HepG2 (cell line): Measurements from ENCODE around the gene COG1. TPM values are rescaled to one million over a fixed set of nuclear protein-coding genes. Genes with fewer than 3 reads are reported as not detected.

Experiments
- ATAC-seq: fragments of 200-7000 bp; cut with Tn5 transposase; 3 replicates; pipeline ENCODE4 v1.9.1; 2020; ENCODE audit warnings: mild to moderate bottlenecking, moderate library complexity
- BruUV-seq: library from RNA; stranded (reverse); fragments of 400-500 nt; replicated peaks from 2 replicates; lab custom pipeline; 2021; lab: Mats Ljungman, UMichigan
- CTCF ChIA-PET: fragments of 300-600 bp; formaldehyde crosslinking; extraction: SDS; loops from one replicate; lab custom pipeline; 2021; ENCODE audit warnings: low total read pairs, inconsistent platforms, low intra/inter-chr PET ratio; lab: Yijun Ruan, JAX
- POLR2A ChIA-PET: fragments of 350-600 bp; sonication (Branson Sonifier 250); formaldehyde crosslinking; loops from one replicate; lab custom pipeline; 2020; ENCODE audit warnings: antibody characterized with exemption, inconsistent platforms; lab: Yijun Ruan, JAX
- DNase-seq: peaks from one replicate; pipeline ENCODE4 v3.0.0-alpha.2; 2015; ENCODE audit warnings: low spot score
- FAIRE-seq: peaks from 3 replicates; lab custom pipeline; 2011; peaks lifted over from hg19 to GRCh38; lab: Jason Lieb, UNC
- H2AFZ ChIP-seq: one replicate; pipeline ENCODE4 v1.6.1; 2011; ENCODE audit warnings: low read length, inconsistent platforms
- H3K27ac ChIP-seq: fragments of 300-600 bp; 3 replicates; pipeline ENCODE4 v1.8.0; 2011; ENCODE audit warnings: mixed run types, mild to moderate bottlenecking, mixed read lengths, low read length, inconsistent platforms; ENCODE audit not compliant: insufficient read depth; ENCODE audit errors: extremely low read length
- H3K27me3 ChIP-seq, 2 experiments: fragments of 200-600 bp in 1 of 2; 2 replicates in 1 of 2; 3 replicates in 1 of 2; pipeline versions ENCODE4 v1.6.0 to v1.8.0; 2011; ENCODE audit warnings: low read length in 2 of 2, mild to moderate bottlenecking in 2 of 2, moderate library complexity in 2 of 2, inconsistent platforms in 1 of 2; ENCODE audit not compliant: insufficient read depth in 2 of 2, control insufficient read depth in 1 of 2
- H3K36me3 ChIP-seq, 2 experiments: fragments of 200-600 bp in 1 of 2; replicated peaks in 1 of 2; 2 replicates in 1 of 2; 3 replicates in 1 of 2; pipeline versions ENCODE4 v1.5.1 to v1.8.0; 2011; ENCODE audit warnings: low read length in 2 of 2, inconsistent platforms in 1 of 2; ENCODE audit not compliant: insufficient read depth in 2 of 2, control insufficient read depth in 1 of 2
- H3K4me1 ChIP-seq: 2 replicates; pipeline ENCODE4 v1.5.1; 2012; ENCODE audit warnings: low read length, inconsistent platforms; ENCODE audit not compliant: insufficient read depth
- H3K4me2 ChIP-seq: 2 replicates; pipeline ENCODE4 v1.6.0; 2011; ENCODE audit warnings: low read depth, low read length, inconsistent platforms
- H3K4me3 ChIP-seq, 3 experiments: fragments of 200-600 bp in 1 of 3; sonication (generic), shearing (Covaris generic) in 1 of 3; replicated peaks in 1 of 3; 2 replicates each; pipeline ENCODE4 v1.5.1; 2011 to 2016; ENCODE audit warnings: low read length in 3 of 3, inconsistent platforms in 2 of 3, low read depth in 2 of 3, mild to moderate bottlenecking in 2 of 3, control low read depth in 1 of 3, mixed read lengths in 1 of 3; ENCODE audit not compliant: insufficient read depth in 1 of 3
- H3K79me2 ChIP-seq: one replicate; pipeline ENCODE4 v1.6.1; 2011; ENCODE audit warnings: low read length, inconsistent platforms; ENCODE audit not compliant: insufficient read depth
- H3K9ac ChIP-seq: 2 replicates; pipeline ENCODE4 v1.6.0; 2011; ENCODE audit warnings: mild to moderate bottlenecking, low read depth, low read length, inconsistent platforms; ENCODE audit not compliant: insufficient read depth
- H3K9me3 ChIP-seq: 2 replicates; pipeline ENCODE4 v1.5.1; 2012; ENCODE audit warnings: mild to moderate bottlenecking, low read length
- H4K20me1 ChIP-seq: 2 replicates; pipeline ENCODE4 v1.6.0; 2011; ENCODE audit warnings: inconsistent platforms, mild to moderate bottlenecking, low read length, moderate library complexity; ENCODE audit not compliant: insufficient read depth
- MYNN ChIP-seq: sonication (generic); formaldehyde crosslinking; IDR thresholded peaks from 2 replicates; pipeline ENCODE4 v1.4.0; 2020; ENCODE audit warnings: mild to moderate bottlenecking, low read depth, missing genetic modification reagents
- RNF2 ChIP-seq: fragments of 450-650 bp; conservative IDR thresholded peaks from 2 replicates; pipeline ENCODE4 v1.6.1; 2016; ENCODE audit warnings: low read depth
- TEF ChIP-seq: sonication (generic); formaldehyde crosslinking; IDR thresholded peaks from 2 replicates; pipeline ENCODE4 v1.5.0; 2020; ENCODE audit warnings: missing genetic modification reagents
- THRA ChIP-seq: sonication (generic); formaldehyde crosslinking; IDR thresholded peaks from 2 replicates; pipeline ENCODE4 v1.4.0; 2020; ENCODE audit warnings: missing genetic modification reagents, borderline replicate concordance
- ZNF589 ChIP-seq: sonication (generic); formaldehyde crosslinking; conservative IDR thresholded peaks from 2 replicates; pipeline ENCODE4 v1.8.0; 2022; ENCODE audit warnings: mild to moderate bottlenecking, moderate library complexity, missing genetic modification reagents
- WGBS: methylation state at CpG from one replicate; pipeline ENCODE4 v1.1.6; 2017; ENCODE audit warnings: low lambda C conversion rate; 5-methylcytosine and 5-hydroxymethylcytosine counted together
- in situ Hi-C: cut with HindIII; loops from 2 replicates; pipeline ENCODE4 v1.10.0; 2017; ENCODE audit warnings: low pct_unique_long_range_greater_than_20kb; ENCODE audit not compliant: extremely low pct_ligation_motif_present
- intact Hi-C: fragments of 100-400 bp; cut with micrococcal nuclease; formaldehyde crosslinking; loops from one replicate; pipeline ENCODE4 v1.10.0; 2022; ENCODE audit not compliant: unreplicated experiment
- polyA plus RNA-seq, 8 experiments: library from polyadenylated mRNA; depleted of rRNA in 3 of 8; stranded (reverse) in 7 of 8; unstranded in 1 of 8; fragments of >200 nt; fragmentation: Illumina TruSeq in 4 of 8; extraction: Trizol in 4 of 8; gene quantifications; 2 replicates each; pipeline versions ENCODE4 v1.2.1 to v1.2.3, GENCODE V29; 2011 to 2016; ENCODE audit warnings: low read depth in 4 of 8, missing spikeins in 1 of 8, mixed read lengths in 1 of 8; ENCODE audit not compliant: insufficient read depth in 1 of 8
- total RNA-seq, 5 experiments: library from RNA; depleted of rRNA; stranded (reverse); fragments of >200 nt; fragmentation: Illumina TruSeq; extraction: Trizol; gene quantifications; 2 replicates each; pipeline ENCODE4 v1.2.3, GENCODE V29; 2016; ENCODE audit warnings: low read depth in 1 of 5

COG1 gene
- total and polyA plus RNA-seq, 2 of the 13 experiments (the other 11 are each of a cell fraction or from before 2014, with no cell fraction given), result 36.6 to 39.7 TPM

DNA sequence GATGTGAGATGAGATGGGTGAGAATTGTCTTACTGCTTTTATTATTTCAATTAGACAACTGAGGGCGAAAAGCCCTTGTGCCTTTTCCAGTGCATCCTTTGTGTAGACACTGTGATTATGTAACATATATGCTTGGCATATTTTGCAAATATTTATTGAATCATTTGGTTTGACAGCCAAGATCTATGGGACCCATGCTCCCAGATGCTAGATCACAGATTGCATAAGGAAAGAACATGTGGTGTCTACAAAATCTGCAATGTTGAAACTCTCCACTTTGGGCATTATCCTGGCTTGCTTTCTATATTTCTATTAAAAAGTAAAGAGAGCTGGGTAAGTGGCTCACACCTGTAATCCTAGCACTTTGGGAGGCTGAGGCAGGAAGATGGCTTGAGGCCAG lies 4.8 kb upstream of the COG1 start:
- no peak for DNase-seq
- H3K4me2 ChIP-seq, result peak overlapping the region; percentile 23; the same call in 1 of the 2 replicates
- no peaks in the 10 kb centered on the region for H3K36me3 ChIP-seq
- no peak overlapping the region for H3K27ac ChIP-seq
- no peaks in the 10 kb centered on the region for H3K9me3 ChIP-seq
- no peaks in the 10 kb centered on the region for H4K20me1 ChIP-seq
- H3K27me3 ChIP-seq, result peaks cover 0 to 26% of the 10 kb centered on the region in 2 experiments; a peak in 3 of 5 replicates
- WGBS, result 60% methylated on average over 1 of the region's 1 CpG
- no peak overlapping the region for H3K9ac ChIP-seq
- H2AFZ ChIP-seq, result no peak overlapping the region
- CTCF ChIA-PET, result interaction anchor here (1.5 to 2.6 kb wide), 2 partner anchors 460 to 463 kb away, joined by 6 to 22 read pairs; no protein-coding TSS in a partner anchor
- in situ Hi-C loops, result loop anchor here (5.0 kb wide), 2 partner anchors 201 to 461 kb away; no protein-coding TSS in a partner anchor
- no peak overlapping the region; a peak in 1 of 6 replicates for H3K4me3 ChIP-seq
- no TSS peak for BruUV-seq
- POLR2A ChIA-PET, result no interaction called here
- intact Hi-C loops, result loop anchor here (2.0 kb wide), 2 partner anchors 31 to 627 kb away; no protein-coding TSS in a partner anchor
- no peak for FAIRE-seq
- H3K4me1 ChIP-seq, result peaks cover 65% of the 10 kb centered on the region
- H3K79me2 ChIP-seq, result peaks cover 1% of the 10 kb centered on the region
- TF ChIP-seq TEF (CRISPR knock-in tag) (peak; percentile 24; the same call in 1 of the 2 replicates), ZNF589 (CRISPR knock-in tag) (no peak), THRA (CRISPR knock-in tag) (no peak), RNF2 (no peak), MYNN (CRISPR knock-in tag) (no peak)
- ATAC-seq, result no peak
